NCI-H446 (cell line): ENCODE data around the gene CRYGD.

Experiments used
- DNase-seq, 2 experiments: peaks; one replicate each; lab custom pipeline; 2025; lab: John Stamatoyannopoulos, UW

Gene CRYGD

DNA sequence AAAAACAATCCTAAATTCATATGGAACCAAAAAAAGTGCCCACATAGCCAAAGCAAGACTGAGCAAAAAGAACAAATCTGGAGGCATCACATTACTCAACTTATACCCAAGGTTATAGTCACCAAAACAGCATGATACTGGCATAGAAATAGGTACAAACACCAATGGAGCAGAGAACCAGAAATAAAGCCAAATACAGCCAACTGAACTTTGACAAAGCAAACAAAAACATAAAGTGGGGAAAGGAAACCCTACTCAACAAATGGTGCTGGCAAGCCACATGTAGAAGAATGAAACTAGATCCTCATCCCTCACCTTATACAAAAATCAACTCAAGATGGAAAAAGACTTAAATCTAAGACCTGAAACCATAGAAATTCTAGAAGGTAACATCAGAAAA, 40.5 kb downstream of the CRYGD start:
- no peak for DNase-seq

DNA sequence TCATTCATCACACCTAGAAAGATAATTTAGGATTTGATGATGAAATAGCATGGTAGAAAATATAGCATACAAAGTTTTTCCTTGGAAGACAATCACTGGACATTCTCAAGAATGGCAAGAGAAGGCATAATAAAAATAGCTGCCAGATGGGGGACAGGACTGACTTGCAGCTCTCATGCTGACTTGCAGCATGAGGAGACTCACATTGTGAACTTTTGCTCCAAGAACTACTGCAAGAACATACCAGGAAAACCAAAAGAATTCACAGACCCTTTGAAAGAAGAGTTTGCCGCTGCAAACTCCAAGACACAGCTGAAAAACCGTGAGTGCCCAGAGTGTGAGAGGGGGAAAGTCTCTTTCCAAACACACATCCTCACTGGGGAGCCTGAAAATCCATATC, 47.0 kb downstream of the CRYGD start:
- no peak for DNase-seq

DNA sequence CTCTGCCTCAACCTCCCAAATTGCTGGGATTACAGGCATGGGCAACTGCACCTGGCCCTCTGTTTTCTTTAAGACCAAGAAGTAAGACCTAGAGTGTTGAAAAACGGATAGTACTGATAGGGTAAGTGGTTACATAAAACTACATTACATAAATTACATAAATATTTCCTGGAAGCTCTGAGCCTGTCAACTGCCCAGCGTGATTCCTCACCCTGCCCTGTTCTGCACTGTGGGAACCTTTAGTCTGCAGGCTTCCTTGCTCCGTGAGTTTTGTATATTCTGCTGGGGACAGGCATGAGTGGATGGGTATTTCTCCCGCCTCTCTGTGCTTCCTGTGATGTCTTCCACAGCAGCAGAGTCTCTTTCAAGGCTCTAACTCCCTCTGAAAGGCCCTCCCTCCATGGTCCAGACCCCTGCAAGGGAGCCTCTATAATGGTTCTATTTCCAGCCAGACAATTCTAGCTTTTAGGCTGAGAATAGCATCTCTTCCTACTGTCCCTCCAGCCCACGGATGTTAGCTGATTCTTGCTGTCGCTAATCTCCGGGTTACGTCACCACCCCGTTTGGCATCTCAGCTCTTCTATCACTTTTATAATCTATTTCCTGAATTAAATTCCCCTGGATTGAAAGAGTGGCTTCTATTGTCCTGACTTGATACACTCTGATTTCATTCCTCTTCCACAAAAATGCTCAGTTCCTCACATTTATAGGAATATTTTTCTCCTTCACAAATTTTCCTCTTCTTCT, 49.5 kb downstream of the CRYGD start:
- DNase-seq, result no peak

DNA sequence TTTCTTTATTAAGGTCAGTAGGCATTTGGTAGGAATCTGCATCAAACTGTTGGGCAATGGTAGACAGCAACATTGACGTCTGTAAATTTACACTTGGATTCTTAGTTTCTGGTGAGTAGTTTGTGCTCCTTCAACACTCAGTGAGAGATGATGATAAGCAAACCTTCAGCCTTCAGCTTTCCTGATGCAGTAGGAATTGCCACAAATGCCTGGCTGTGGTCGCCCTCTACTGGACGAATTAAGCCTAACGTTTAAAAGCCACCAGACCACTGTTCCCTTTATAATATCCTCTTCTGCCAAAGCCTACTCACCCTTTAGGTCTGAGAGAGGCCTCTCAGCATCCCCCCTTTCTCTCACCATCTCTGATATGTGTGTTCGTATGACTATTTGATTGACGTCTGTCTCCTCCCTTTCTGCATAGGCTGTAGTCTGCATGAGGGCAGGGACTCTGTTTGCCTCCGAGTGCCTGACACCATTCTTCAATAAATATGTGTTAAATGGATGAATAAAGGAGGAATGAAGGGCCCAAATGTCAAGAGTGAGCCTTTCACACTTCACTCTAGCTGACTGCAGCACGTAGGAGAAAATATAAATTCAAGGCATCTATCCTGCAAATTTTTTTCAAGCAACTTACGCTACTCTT, 52.0 kb downstream of the CRYGD start:
- DNase-seq, result peak in 1 of 2 experiments; percentile 64
